Endothelial cell of umbilical vein (primary cell): Measurements from ENCODE around the gene TMEM161A. TPM values are rescaled to one million over a fixed set of nuclear protein-coding genes. Genes with fewer than 3 reads are reported as not detected.
"Not testable (repeated sequence)": the region's sequence is repeated elsewhere in the genome, so short reads cannot be mapped to it uniquely, and the experiment has no call there.

ENCODE experiments used
- BruUV-seq: library from RNA; stranded (reverse); fragments of 400-500 nt; replicated peaks from 2 replicates; lab custom pipeline; 2021; lab: Mats Ljungman, UMichigan
- CTCF ChIA-PET: fragments of 300-600, 350-600 bp; sonication (Branson Sonifier 250); formaldehyde crosslinking; loops from one replicate; lab custom pipeline; 2021; ENCODE audit warnings: antibody characterized with exemption, inconsistent platforms; lab: Charles Lee
- POLR2A ChIA-PET: fragments of 300-600, 350-600 bp; sonication (Branson Sonifier 250); formaldehyde crosslinking; loops from one replicate; lab custom pipeline; 2021; ENCODE audit warnings: antibody characterized with exemption, inconsistent platforms; lab: Charles Lee
- DNase-seq: peaks from one replicate; pipeline ENCODE4 v3.0.0-alpha.2; 2011; ENCODE audit warnings: low read depth, low spot score
- FAIRE-seq: peaks from 2 replicates; lab custom pipeline; 2011; peaks lifted over from hg19 to GRCh38; lab: Jason Lieb, UNC
- H2AFZ ChIP-seq: 2 replicates; pipeline ENCODE4 v1.6.0; 2012; ENCODE audit warnings: low read depth, low read length, control low read depth, inconsistent platforms
- H3K27ac ChIP-seq: 2 replicates; pipeline ENCODE4 v1.5.1; 2011; ENCODE audit warnings: low read depth, mild to moderate bottlenecking, control low read depth, low read length, moderate library complexity; ENCODE audit not compliant: insufficient read depth
- H3K27me3 ChIP-seq, 2 experiments: 2 replicates each; pipeline versions ENCODE4 v1.6.0 to v1.6.1; 2011; ENCODE audit warnings: low read length in 2 of 2, mixed read lengths in 1 of 2; ENCODE audit not compliant: control insufficient read depth in 2 of 2, insufficient read depth in 2 of 2
- H3K36me3 ChIP-seq, 2 experiments: 2 replicates in 1 of 2; 3 replicates in 1 of 2; pipeline ENCODE4 v1.5.1; 2011; ENCODE audit warnings: low read length in 2 of 2, mild to moderate bottlenecking in 1 of 2, moderate library complexity in 1 of 2; ENCODE audit not compliant: control insufficient read depth in 2 of 2, insufficient read depth in 2 of 2; ENCODE audit errors: extremely low read depth in 1 of 2
- H3K4me1 ChIP-seq: 3 replicates; pipeline ENCODE4 v1.5.1; 2011; ENCODE audit warnings: mild to moderate bottlenecking, low read length; ENCODE audit not compliant: control insufficient read depth, insufficient read depth; ENCODE audit errors: extremely low read depth
- H3K4me2 ChIP-seq: 2 replicates; pipeline ENCODE4 v1.6.1; 2011; ENCODE audit warnings: low read length, control low read depth, mixed read lengths; ENCODE audit not compliant: insufficient read depth
- H3K4me3 ChIP-seq, 3 experiments: fragments of 200-600 bp in 1 of 3; sonication (generic), shearing (Covaris generic) in 1 of 3; replicated peaks in 1 of 3; 2 replicates each; pipeline ENCODE4 v1.5.1; 2011 to 2016; ENCODE audit warnings: control low read depth in 3 of 3, low read length in 3 of 3, mild to moderate bottlenecking in 2 of 3, inconsistent platforms in 1 of 3, low read depth in 1 of 3, moderate library complexity in 1 of 3; ENCODE audit not compliant: insufficient read depth in 1 of 3
- H3K79me2 ChIP-seq: 2 replicates; pipeline ENCODE4 v1.6.0; 2012; ENCODE audit warnings: low read length, inconsistent platforms; ENCODE audit not compliant: control insufficient read depth, insufficient read depth
- H3K9ac ChIP-seq: replicated peaks from 2 replicates; pipeline ENCODE3; 2011; ENCODE audit warnings: low read length, control low read depth; ENCODE audit not compliant: insufficient read depth; ENCODE audit errors: extremely low read depth
- H3K9me1 ChIP-seq: replicated peaks from 3 replicates; pipeline ENCODE4 v1.6.0; 2011; ENCODE audit warnings: mild to moderate bottlenecking, low read length; ENCODE audit not compliant: control insufficient read depth, insufficient read depth; ENCODE audit errors: extremely low read depth
- H3K9me3 ChIP-seq: replicated peaks from 2 replicates; pipeline ENCODE4 v1.5.1; 2012; ENCODE audit warnings: low read length, inconsistent platforms; ENCODE audit not compliant: control insufficient read depth, insufficient read depth
- H4K20me1 ChIP-seq: replicated peaks from 2 replicates; pipeline ENCODE3; 2011; ENCODE audit warnings: mild to moderate bottlenecking, low read length; ENCODE audit not compliant: control insufficient read depth, insufficient read depth; ENCODE audit errors: extremely low read depth
- EZH2 ChIP-seq: IDR thresholded peaks from 2 replicates; pipeline ENCODE4 v1.6.1; 2012; ENCODE audit warnings: borderline replicate concordance, low read depth, mild to moderate bottlenecking, moderate library complexity, low read length, inconsistent platforms; ENCODE audit not compliant: severe bottlenecking
- FOS ChIP-seq: IDR thresholded peaks from 2 replicates; pipeline ENCODE4 v1.6.1; 2011; ENCODE audit warnings: mild to moderate bottlenecking, low read length, moderate library complexity, borderline replicate concordance; ENCODE audit not compliant: insufficient read depth
- GATA2 ChIP-seq: IDR thresholded peaks from 2 replicates; pipeline ENCODE4 v1.7.0; 2011; ENCODE audit warnings: low read depth, mild to moderate bottlenecking, moderate library complexity, mixed read lengths, low read length; ENCODE audit not compliant: insufficient read length, insufficient read depth
- MAX ChIP-seq: IDR thresholded peaks from 2 replicates; pipeline ENCODE4 v1.6.1; 2011; ENCODE audit not compliant: insufficient read depth, insufficient read length
- dilution Hi-C: fragments of 300-500 bp; cut with MboI; formaldehyde crosslinking; loops from one replicate; pipeline ENCODE4 v1.15.0; 2019; ENCODE audit warnings: low sequenced_read_pairs; ENCODE audit not compliant: extremely low pct_ligation_motif_present
- intact Hi-C: fragments of 100-400 bp; cut with micrococcal nuclease; formaldehyde crosslinking; loops from one replicate; pipeline ENCODE4 v1.10.0; 2022
- polyA plus RNA-seq, 4 experiments: library from polyadenylated mRNA; depleted of rRNA in 3 of 4; stranded (reverse) in 3 of 4; unstranded in 1 of 4; fragments of >200 nt; gene quantifications; 2 replicates each; pipeline versions ENCODE4 v1.2.1 to v1.2.3, GENCODE V29; 2011 to 2012; ENCODE audit warnings: missing spikeins in 1 of 4
- total RNA-seq: library from RNA; stranded (reverse); gene quantifications from 2 replicates; pipeline ENCODE4 v1.2.3, GENCODE V29; 2021

Gene TMEM161A
- total and polyA plus RNA-seq, 2 donors (not counting 3 experiments of a cell fraction or from before 2014, with no cell fraction given), result 24.1 to 54.9 TPM

GRCh38 chr19:19176950-19177349, 38.7 kb upstream of the TMEM161A start:
- Histone ChIP-seq H2AFZ (no peak overlapping the region), H3K4me2 (no peak overlapping the region), H3K4me3 (no peak overlapping the region), H3K9ac (no peak overlapping the region), H3K9me3 (no peaks in the 10 kb centered on the region), H3K9me1 (no peaks in the 10 kb centered on the region), H3K79me2 (no peaks in the 10 kb centered on the region), H3K4me1 (no peaks in the 10 kb centered on the region), H3K27me3 (no peaks in the 10 kb centered on the region), H3K36me3 (peaks cover 0 to 6% of the 10 kb centered on the region in 2 experiments), H3K27ac (no peak overlapping the region), H4K20me1 (no peaks in the 10 kb centered on the region)
- TF ChIP-seq MAX (no peak), GATA2 (no peak), FOS (no peak), EZH2 (no peak)
- dilution Hi-C loops (no loop called here), intact Hi-C loops (no loop called here)
- ChIA-PET CTCF (interaction anchor here (1.0 to 1.4 kb wide), 3 partner anchors 8 to 166 kb away, joined by 3 to 4 read pairs (median 3); no protein-coding TSS in a partner anchor), POLR2A (no interaction called here)
- no TSS peak for BruUV-seq
- no peak for DNase-seq
- FAIRE-seq, result no peak

GRCh38 chr19:19173243-19173642, 35.0 kb upstream of the TMEM161A start:
- H3K27me3 ChIP-seq, H4K20me1 ChIP-seq, DNase-seq, H3K27ac ChIP-seq, H3K79me2 ChIP-seq, H3K4me3 ChIP-seq, FAIRE-seq, H3K9me1 ChIP-seq, H3K4me2 ChIP-seq, POLR2A ChIA-PET, H2AFZ ChIP-seq, H3K9ac ChIP-seq, dilution Hi-C loops, H3K4me1 ChIP-seq, H3K9me3 ChIP-seq, intact Hi-C loops, H3K36me3 ChIP-seq, BruUV-seq: not testable (repeated sequence)
- CTCF ChIA-PET, result interaction anchor here (1.0 to 2.8 kb wide), 2 partner anchors 16 to 25 kb away, joined by 3 to 31 read pairs; no protein-coding TSS in a partner anchor
